Left ventricle myocardium inferior (tissue), 1 donor: ENCODE results near the gene GATAD2B. TPM values are rescaled to one million over a fixed set of nuclear protein-coding genes. Genes with fewer than 3 reads are reported as not detected.

ENCODE experiments used
- DNase-seq: peaks from one replicate; pipeline ENCODE4 v3.0.0-alpha.2; 2020
- H3K27ac ChIP-seq: fragments of 200-600 bp; replicated peaks from 2 replicates; pipeline ENCODE4 v1.8.0; 2021
- H3K27me3 ChIP-seq: fragments of 200-600 bp; 2 replicates; pipeline ENCODE4 v1.8.0; 2021; ENCODE audit warnings: low read depth
- H3K36me3 ChIP-seq: fragments of 200-600 bp; 2 replicates; pipeline ENCODE4 v1.8.0; 2021
- H3K4me1 ChIP-seq: fragments of 200-600 bp; 2 replicates; pipeline ENCODE4 v1.8.0; 2021
- H3K4me3 ChIP-seq: fragments of 200-600 bp; 2 replicates; pipeline ENCODE4 v1.8.0; 2021; ENCODE audit warnings: mild to moderate bottlenecking, moderate library complexity
- H3K9me3 ChIP-seq: fragments of 200-600 bp; replicated peaks from 2 replicates; pipeline ENCODE4 v1.8.0; 2021
- CTCF ChIP-seq: fragments of 200-600 bp; IDR thresholded peaks from 2 replicates; pipeline ENCODE4 v1.8.0; 2021; ENCODE audit warnings: antibody characterized with exemption, mild to moderate bottlenecking, borderline replicate concordance
- intact Hi-C: fragments of 100-400 bp; cut with micrococcal nuclease; formaldehyde crosslinking; loops from one replicate; pipeline ENCODE4 v1.11.0; 2022
- total RNA-seq: library from RNA; stranded (reverse); fragmentation: NEBNext Ultra II Directional; extraction: Animal tissue kit (Norgen Biotek cat#: 25700); gene quantifications from one replicate; pipeline ENCODE4 v1.2.1, GENCODE V29; 2021
- donor health status: DM: no; HTN: yes; CAD: no; lungs with severe emphysema.

Gene GATAD2B
- total RNA-seq, 1 donor from 2014 or later, result 35.4 TPM

- no peak for TF ChIP-seq CTCF
- Histone ChIP-seq H3K4me3 (no peak overlapping the region), H3K27me3 (no peaks in the 10 kb centered on the region), H3K9me3 (no peaks in the 10 kb centered on the region), H3K27ac (peak overlapping the region; percentile 49), H3K36me3 (peaks cover 75% of the 10 kb centered on the region), H3K4me1 (peaks cover 36% of the 10 kb centered on the region)
- DNase-seq, result no peak
- intact Hi-C loops, result no loop called here
Observed at GRCh38 chr1:153816283-153816889, 106.4 kb downstream of the GATAD2B start.

DNA sequence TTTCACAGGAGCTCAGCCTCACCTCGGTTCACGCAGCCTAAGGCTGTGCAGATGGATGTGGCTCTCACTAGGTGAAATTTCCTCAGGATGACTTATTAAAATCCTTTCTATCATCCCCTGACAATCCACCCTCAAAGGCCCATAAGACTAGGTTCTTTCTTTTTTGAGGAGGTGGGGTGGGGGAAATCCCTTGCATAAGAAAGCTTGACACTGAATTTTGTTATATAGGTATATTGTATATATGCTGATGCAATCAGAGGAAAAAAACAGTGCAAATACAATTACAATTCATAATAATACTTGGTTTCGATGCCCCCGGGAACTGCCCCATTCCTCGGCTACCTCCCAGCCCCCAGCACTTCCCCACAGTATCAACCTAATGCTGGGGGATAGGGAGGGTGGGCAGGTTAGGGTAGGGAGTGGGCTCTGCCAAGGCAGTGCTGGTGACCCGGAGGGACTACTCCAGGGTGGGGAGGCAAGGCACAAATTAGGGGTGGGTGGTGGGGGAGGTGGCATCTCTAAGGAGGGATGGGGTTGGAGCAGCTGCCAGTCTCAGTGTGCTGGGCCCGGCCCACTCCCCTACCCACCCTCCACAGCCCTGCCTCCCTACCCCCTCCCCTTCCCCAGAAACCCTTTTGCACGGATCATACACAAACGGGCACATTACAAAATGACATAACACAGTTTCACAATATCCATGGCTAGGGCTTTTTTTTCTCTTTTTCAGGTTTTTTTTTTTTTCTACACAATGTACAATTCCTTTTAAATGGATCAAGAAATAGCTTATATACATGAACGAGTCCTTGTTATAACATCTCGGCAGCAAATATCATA lies 116.7 kb downstream of the GATAD2B start:
- Histone ChIP-seq H3K4me3 (no peak overlapping the region), H3K27ac (peak overlapping the region; percentile 84), H3K4me1 (peaks cover 42% of the 10 kb centered on the region), H3K36me3 (peaks cover 35% of the 10 kb centered on the region), H3K27me3 (no peaks in the 10 kb centered on the region), H3K9me3 (no peaks in the 10 kb centered on the region)
- intact Hi-C loops, result no loop called here
- no peak for TF ChIP-seq CTCF
- no peak for DNase-seq

- Histone ChIP-seq H3K27me3 (no peaks in the 10 kb centered on the region), H3K36me3 (peaks cover 26% of the 10 kb centered on the region), H3K27ac (peak overlapping the region; percentile 84), H3K4me1 (peaks cover 42% of the 10 kb centered on the region), H3K4me3 (no peak overlapping the region), H3K9me3 (no peaks in the 10 kb centered on the region)
- intact Hi-C loops, result no loop called here
- no peak for DNase-seq
- TF ChIP-seq CTCF, result no peak
Observed at GRCh38 chr1:153805042-153805745, 117.6 kb downstream of the GATAD2B start.

DNA sequence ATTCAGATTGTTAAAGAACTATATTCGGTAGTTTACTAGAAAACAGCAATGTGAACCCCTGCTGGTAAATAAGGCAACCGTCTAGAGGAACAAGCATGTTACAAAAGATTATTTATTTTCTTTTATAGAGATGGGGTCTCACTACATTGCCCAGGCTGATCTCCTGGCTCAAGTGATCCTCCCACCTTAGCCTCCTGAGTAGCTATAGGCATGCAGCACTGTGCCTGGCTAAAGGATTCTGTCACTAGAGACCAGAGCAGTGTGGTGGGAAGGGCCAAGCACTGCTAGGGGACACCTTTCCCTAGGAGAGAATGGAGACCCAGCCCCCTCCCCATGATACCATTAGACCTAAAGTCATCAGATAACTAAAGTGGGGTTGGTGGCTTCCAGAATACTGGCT lies 118.7 kb downstream of the GATAD2B start:
- intact Hi-C loops, result no loop called here
- peaks cover 15% of the 10 kb centered on the region for H3K36me3 ChIP-seq
- TF ChIP-seq CTCF, result no peak
- no peak overlapping the region for H3K4me3 ChIP-seq
- no peak for DNase-seq
- no peaks in the 10 kb centered on the region for H3K27me3 ChIP-seq
- peak overlapping the region; percentile 84 for H3K27ac ChIP-seq
- H3K9me3 ChIP-seq, result no peaks in the 10 kb centered on the region
- H3K4me1 ChIP-seq, result peaks cover 42% of the 10 kb centered on the region

DNA sequence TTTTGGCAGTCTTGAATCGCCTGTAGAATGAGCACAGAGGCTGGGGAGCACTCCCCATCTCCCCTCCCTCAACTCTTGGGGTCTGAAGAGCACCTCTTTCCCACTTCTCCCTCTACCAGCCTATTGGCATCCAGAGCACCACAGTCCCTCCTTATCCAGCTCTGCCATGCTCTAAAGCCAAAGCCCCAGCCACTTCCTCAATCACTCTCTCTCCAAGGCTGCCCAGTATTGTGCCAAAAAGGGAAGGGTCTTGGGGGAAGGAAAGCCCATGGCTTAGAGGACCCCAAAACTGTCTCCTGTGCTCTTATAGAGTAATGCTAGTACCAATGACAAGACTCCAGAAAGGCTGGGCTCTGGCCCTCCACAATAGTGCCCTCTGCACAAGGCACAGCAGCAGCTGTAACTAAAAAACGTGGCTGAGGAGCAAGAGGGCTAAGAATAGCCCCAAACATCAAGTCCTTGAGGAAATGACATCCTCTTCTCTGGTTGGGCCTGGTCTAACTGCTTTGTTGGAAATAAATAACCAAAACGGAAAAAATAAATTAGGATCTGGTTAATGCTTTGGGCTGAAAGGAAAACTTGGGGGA lies 119.2 kb downstream of the GATAD2B start:
- H3K27me3 ChIP-seq, result no peaks in the 10 kb centered on the region
- H3K36me3 ChIP-seq, result peaks cover 10% of the 10 kb centered on the region
- peak overlapping the region; percentile 84 for H3K27ac ChIP-seq
- H3K4me3 ChIP-seq, result no peak overlapping the region
- DNase-seq, result no peak
- TF ChIP-seq CTCF, result no peak
- peaks cover 42% of the 10 kb centered on the region for H3K4me1 ChIP-seq
- H3K9me3 ChIP-seq, result no peaks in the 10 kb centered on the region
- intact Hi-C loops, result no loop called here
